Gastroesophageal sphincter (tissue), 4 donors: ENCODE results near the gene ELOVL6. TPM values are rescaled to one million over a fixed set of nuclear protein-coding genes. Genes with fewer than 3 reads are reported as not detected.
A peak's percentile ranks its signal among the peaks of the same experiment; 100 is the strongest.
"Not testable (repeated sequence)": the region's sequence is repeated elsewhere in the genome, so short reads cannot be mapped to it uniquely, and the experiment has no call there.

Experiments
- ATAC-seq: fragments of 150-250 bp; one replicate; pipeline ENCODE4 v1.9.1; 2016; ENCODE audit warnings: mild to moderate bottlenecking, moderate library complexity
- H3K27ac ChIP-seq, 4 donors: fragments of 200-600 bp; sonication (generic) in 3 of 4; 1 replicate in 3 of 4; 2 replicates in 1 of 4; pipeline ENCODE4 v1.5.1; 2016 to 2019
- H3K27me3 ChIP-seq: fragments of 200-600 bp; sonication (generic); one replicate; pipeline ENCODE4 v1.5.1; 2019
- H3K36me3 ChIP-seq, 2 donors: fragments of 200-600 bp; sonication (generic); one replicate each; pipeline ENCODE4 v1.5.1; 2019; ENCODE audit warnings: control low read depth in 1 of 2
- H3K4me1 ChIP-seq, 3 donors: fragments of 200-600 bp; sonication (generic); 1 replicate in 2 of 3; 2 replicates in 1 of 3; pipeline ENCODE4 v1.5.1; 2016 to 2019; ENCODE audit warnings: control low read depth in 2 of 3
- H3K4me3 ChIP-seq, 2 donors: fragments of 200-600 bp; sonication (generic); one replicate each; pipeline ENCODE4 v1.5.1; 2019; ENCODE audit warnings: mild to moderate bottlenecking in 1 of 2, moderate library complexity in 1 of 2
- H3K9me3 ChIP-seq, 3 donors: fragments of 200-600 bp; sonication (generic); one replicate each; pipeline ENCODE4 v1.5.1; 2017 to 2019; ENCODE audit warnings: control low read depth in 2 of 3
- CTCF ChIP-seq, 4 experiments: fragments of 200-600 bp in 2 of 4; fragments of 450-650 bp in 2 of 4; sonication (generic) in 1 of 4; IDR thresholded peaks; one replicate each; pipeline ENCODE4 v1.5.1; 2017 to 2019; ENCODE audit warnings: antibody characterized with exemption in 4 of 4, mild to moderate bottlenecking in 2 of 4, moderate library complexity in 2 of 4
- EP300 ChIP-seq: sonication (generic); formaldehyde crosslinking; IDR thresholded peaks from one replicate; pipeline ENCODE4 v1.6.1; 2017; ENCODE audit warnings: antibody characterized with exemption, mild to moderate bottlenecking
- POLR2A ChIP-seq, 2 donors: fragments of 450-650 bp; IDR thresholded peaks; one replicate each; pipeline ENCODE4 v1.6.1; 2017; ENCODE audit warnings: antibody characterized with exemption in 2 of 2, mild to moderate bottlenecking in 2 of 2, moderate library complexity in 1 of 2
- POLR2AphosphoS5 ChIP-seq: sonication (generic); formaldehyde crosslinking; IDR thresholded peaks from one replicate; pipeline ENCODE4 v1.6.1; 2017; ENCODE audit warnings: antibody characterized with exemption
- WGBS, 2 donors: methylation state at CpG; one replicate each; pipeline ENCODE4 v1.1.5; 2018; ENCODE audit warnings: low coverage in 1 of 2; 5-methylcytosine and 5-hydroxymethylcytosine counted together
- total RNA-seq, 4 donors: library from RNA; depleted of rRNA; stranded (reverse); fragments of >200 nt; gene quantifications; one replicate each; pipeline ENCODE4 v1.1.0, GENCODE V29; 2016

ELOVL6 gene
- total RNA-seq, 4 donors from 2014 or later: 2.7 to 6.0 (median 3.5) TPM

GRCh38 chr4:110196206-110196870 lies 2.1 kb downstream of the ELOVL6 start:
- Histone ChIP-seq H3K36me3 (no peaks in the 10 kb centered on the region), H3K27me3 (no peaks in the 10 kb centered on the region), H3K9me3 (no peaks in the 10 kb centered on the region), H3K27ac (peak overlapping the region; percentile 43 to 91 (median 88)), H3K4me3 (peak overlapping the region; percentile 71 to 92), H3K4me1 (peaks cover 0 to 26% (median 4%) of the 10 kb centered on the region in 3 donors)
- TF ChIP-seq CTCF (IDR thresholded peaks at IDR 0.05): no peak
- TF ChIP-seq EP300: no peak
- TF ChIP-seq POLR2A (IDR thresholded peaks at IDR 0.05): no peak
- no peak for TF ChIP-seq POLR2AphosphoS5
- peak; percentile 63 for ATAC-seq
- WGBS, 2 donors: 1% methylated on average over 15 of the region's 58 CpGs; no CpG with 5 or more reads in 1 of the 2 donors

GRCh38 chr4:110195561-110196205 lies 2.7 kb downstream of the ELOVL6 start:
- no peak for ATAC-seq
- Histone ChIP-seq H3K36me3 (no peaks in the 10 kb centered on the region), H3K27ac (peak overlapping the region; percentile 43 to 91 (median 88)), H3K4me3 (peak overlapping the region; percentile 71 to 92), H3K4me1 (peaks cover 0 to 26% (median 4%) of the 10 kb centered on the region in 3 donors), H3K27me3 (no peaks in the 10 kb centered on the region), H3K9me3 (no peaks in the 10 kb centered on the region)
- TF ChIP-seq POLR2A (IDR thresholded peaks at IDR 0.05): no peak
- TF ChIP-seq EP300: no peak
- TF ChIP-seq POLR2AphosphoS5: no peak
- no peak for TF ChIP-seq CTCF (IDR thresholded peaks at IDR 0.05)
- 13 to 25% methylated on average over 8 to 11 of the region's 11 CpGs for WGBS, 2 donors

- peak; percentile 79 for ATAC-seq
- 52 to 56% methylated on average over 7 to 8 of the region's 8 CpGs for WGBS, 2 donors
- peak overlapping the region in 3 of 4 donors; percentile 1 to 53 (median 18) for H3K27ac ChIP-seq
Measured at GRCh38 chr4:110193822-110194761, 4.3 kb downstream of the ELOVL6 start.

GRCh38 chr4:110193287-110193686 lies 5.1 kb downstream of the ELOVL6 start:
- not testable (repeated sequence) for H3K36me3 ChIP-seq, H3K27me3 ChIP-seq, H3K9me3 ChIP-seq, ATAC-seq, H3K4me3 ChIP-seq
- Histone ChIP-seq H3K27ac (peak overlapping the region in 2 of 4 donors; percentile 31 to 36), H3K4me1 (peaks cover 0 to 17% (median 0%) of the 10 kb centered on the region in 3 donors)
- 56 to 80% methylated on average over 2 to 7 of the region's 7 CpGs for WGBS, 2 donors

More at GRCh38 chr4:110193822-110194761, 4.3 kb downstream of the ELOVL6 start:
- H3K4me3 ChIP-seq: no peak overlapping the region
- H3K9me3 ChIP-seq: no peaks in the 10 kb centered on the region
- H3K36me3 ChIP-seq: no peaks in the 10 kb centered on the region
- TF ChIP-seq CTCF (IDR thresholded peaks at IDR 0.05) (no peak), POLR2AphosphoS5 (no peak), POLR2A (IDR thresholded peaks at IDR 0.05) (no peak), EP300 (no peak)
- H3K27me3 ChIP-seq: no peaks in the 10 kb centered on the region
- H3K4me1 ChIP-seq: peaks cover 0 to 24% (median 3%) of the 10 kb centered on the region in 3 donors

DNA sequence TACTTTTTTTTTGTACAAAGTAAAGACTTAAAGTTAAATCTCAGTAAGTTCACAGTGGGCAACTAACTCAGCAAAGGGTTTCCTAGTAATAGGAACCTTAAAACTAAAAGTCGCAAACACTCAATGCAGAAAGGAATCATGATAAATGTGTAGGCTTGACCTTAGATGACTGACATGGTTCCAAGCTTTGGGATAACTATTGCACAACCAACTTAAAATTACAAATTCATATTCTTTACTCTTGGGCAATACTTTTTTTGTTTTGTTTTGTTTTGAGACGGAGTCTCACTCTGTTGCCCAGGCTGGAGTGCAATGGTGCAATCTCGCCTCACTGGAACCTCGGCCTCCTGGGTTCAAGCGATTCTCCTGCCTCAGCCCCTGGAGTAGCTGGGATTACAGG lies 8.2 kb downstream of the ELOVL6 start:
- H3K9me3 ChIP-seq: no peaks in the 10 kb centered on the region
- H3K4me1 ChIP-seq: peaks cover 0 to 9% (median 0%) of the 10 kb centered on the region in 3 donors
- ATAC-seq: no peak
- TF ChIP-seq EP300: no peak
- TF ChIP-seq CTCF (IDR thresholded peaks at IDR 0.05): no peak
- TF ChIP-seq POLR2AphosphoS5: no peak
- TF ChIP-seq POLR2A (IDR thresholded peaks at IDR 0.05): no peak
- H3K36me3 ChIP-seq: no peaks in the 10 kb centered on the region
- no peaks in the 10 kb centered on the region for H3K27me3 ChIP-seq
- 92 to 96% methylated on average over 4 to 5 of the region's 5 CpGs for WGBS, 2 donors
- no peak overlapping the region for H3K27ac ChIP-seq
- H3K4me3 ChIP-seq: no peak overlapping the region
